HG03439 (cell line): ENCODE measurements around the gene ZNF496.
"Not testable (repeated sequence)": the region's sequence is repeated elsewhere in the genome, so short reads cannot be mapped to it uniquely, and the experiment has no call there.

Experiments
- ATAC-seq: cut with Tn5 transposase; IDR thresholded peaks from one replicate; pipeline ENCODE4 v1.9.1; 2021; ENCODE audit warnings: mild to moderate bottlenecking, moderate library complexity; ENCODE audit not compliant: unreplicated experiment

Gene ZNF496

DNA sequence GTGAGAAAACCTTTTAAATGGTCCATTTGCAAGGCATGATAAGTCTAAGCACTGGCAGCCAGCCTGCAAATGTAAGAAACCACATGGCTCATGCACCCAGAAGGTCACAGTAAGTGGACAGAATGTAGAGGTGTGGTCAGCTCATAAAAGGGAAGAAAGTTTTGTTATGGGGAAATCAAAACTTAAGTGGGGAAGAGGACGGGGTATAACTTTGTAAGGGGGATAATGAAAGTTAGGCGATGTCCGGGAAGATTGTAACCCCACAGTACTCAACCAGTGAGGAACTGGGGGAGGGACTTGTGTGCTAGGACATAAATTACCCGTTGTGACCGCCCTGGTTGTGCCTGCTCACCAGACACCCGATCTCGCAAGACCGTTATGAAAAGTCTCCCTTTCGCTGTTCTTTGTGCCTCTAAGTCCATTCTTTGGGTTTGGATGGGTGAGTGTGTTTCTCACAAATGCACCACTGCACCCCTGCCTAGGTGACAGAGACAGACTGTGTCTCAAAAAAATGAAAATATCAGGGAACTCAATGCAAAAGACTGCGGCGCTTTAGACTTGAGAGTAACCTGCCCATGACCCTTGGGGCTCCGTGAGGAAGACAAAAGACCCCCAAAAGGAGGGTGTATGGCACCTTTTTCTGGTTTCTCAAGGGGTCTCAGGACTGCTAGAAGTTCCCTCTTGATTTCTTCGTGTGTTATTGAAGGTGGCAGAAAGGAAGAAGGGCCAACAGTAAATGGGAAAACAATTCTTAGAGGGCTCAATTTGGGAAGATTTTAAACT lies 28.6 kb upstream of the ZNF496 start:
- no peak for ATAC-seq

DNA sequence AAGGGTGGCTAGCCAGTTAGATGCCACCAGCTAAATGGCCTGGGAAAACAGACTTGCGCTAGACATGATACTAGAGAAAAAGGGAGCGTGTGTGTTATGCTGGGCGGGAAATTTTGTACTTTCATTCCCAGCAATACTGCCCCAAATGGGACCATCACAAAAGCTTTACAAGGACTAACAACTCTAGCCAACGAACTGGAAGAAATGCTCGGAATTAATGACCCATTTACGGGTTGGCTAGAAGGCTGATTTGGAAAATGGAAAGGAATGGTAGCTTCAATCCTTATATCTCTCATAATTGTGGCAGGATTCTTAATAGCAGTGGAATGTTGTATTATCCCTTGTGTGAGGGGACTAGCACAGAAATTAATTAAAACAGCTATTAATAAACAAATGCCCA lies 27.9 kb upstream of the ZNF496 start:
- no peak for ATAC-seq

DNA sequence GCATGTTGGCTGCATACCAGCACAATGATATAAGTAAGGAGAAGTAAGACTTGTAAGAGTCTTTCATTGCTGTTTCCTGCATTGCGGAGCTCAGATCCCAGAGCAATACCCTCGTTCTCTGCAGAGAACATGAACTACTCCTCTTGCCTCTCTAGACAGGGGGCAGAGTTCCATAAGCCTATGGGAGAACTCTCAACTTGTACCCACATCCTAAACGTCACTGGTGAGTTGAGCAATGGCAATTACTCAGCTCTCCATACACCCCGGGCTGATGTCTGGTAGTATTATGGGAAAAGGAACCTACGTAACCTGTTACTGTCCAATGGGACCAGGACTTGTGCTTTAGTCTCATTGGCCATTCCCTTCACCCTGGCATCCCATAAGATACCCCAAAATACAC lies 27.3 kb upstream of the ZNF496 start:
- no peak for ATAC-seq

DNA sequence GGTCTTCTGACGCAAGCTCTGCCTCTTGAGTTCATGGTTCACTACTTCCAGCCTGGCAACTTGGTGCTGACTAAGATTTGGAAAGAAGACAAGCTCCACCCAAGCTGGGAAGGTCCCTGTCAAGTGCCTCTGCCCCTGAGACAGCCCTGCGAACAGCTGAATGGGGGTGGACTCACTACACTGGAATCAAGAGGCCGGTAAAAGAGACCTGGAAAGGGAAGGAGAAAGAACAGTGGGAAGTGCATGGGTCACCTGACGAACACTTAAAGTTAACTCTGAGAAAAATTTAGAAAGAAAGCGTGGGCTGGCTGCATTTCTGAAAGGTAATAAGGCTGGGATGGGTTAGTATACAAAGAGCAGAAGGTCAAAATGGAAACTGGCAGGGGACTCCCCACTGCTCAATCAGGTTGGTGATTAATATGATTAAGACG lies 26.1 kb upstream of the ZNF496 start:
- ATAC-seq, result peak; percentile 93

DNA sequence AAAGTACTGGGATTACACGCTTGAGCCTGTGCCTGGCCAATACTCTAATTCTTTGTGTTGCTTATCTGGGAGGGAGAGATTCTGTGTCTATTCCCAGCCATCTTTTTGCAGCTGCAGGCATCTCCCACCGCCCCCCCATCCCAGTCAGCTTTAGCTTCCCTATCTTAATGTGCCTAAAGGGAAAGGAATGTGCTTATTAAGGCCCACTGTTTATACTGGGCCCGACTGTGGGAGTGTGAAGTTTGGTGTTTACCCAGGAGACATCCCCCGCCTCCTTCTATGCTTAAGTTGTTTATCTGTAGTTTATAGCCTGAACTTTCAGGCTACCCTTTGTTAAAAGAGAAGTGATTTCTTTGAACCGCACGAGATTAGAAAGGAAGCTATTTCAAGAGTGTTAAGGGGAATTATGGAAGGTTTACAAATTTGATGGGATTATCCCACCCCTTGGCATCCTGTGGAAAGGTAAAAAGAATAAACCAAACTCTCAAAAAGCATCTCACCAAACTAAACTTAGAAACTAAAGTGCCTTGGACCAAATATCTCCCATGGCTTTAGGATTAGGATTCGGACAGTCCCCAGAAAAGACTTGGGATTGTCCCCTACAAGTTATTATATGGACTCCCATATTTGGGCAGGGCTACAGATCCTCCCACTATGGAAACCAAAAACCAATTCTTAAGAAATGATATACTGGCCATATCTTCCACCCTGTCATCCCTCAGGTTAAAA lies 25.5 kb upstream of the ZNF496 start:
- peak; percentile 12 for ATAC-seq

DNA sequence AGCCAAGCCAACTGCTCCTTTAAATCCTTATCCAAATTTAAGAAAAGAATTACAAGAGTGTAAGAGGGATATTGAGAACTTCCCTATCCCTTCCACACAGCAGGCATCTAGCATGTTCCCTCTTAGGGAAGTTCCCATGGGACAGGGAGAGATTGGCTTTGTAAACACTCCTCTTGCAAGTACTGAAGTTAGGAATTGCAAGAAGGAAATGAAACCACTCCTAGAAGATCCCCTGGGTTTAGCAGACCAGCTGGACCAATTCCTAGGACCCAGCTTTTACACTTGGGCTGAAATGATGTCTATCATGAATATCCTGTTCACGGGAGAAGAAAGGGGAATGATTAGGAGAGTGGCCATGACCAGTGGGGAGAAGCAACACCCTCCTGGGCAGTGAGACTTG lies 23.5 kb upstream of the ZNF496 start:
- ATAC-seq, result not testable (repeated sequence)

DNA sequence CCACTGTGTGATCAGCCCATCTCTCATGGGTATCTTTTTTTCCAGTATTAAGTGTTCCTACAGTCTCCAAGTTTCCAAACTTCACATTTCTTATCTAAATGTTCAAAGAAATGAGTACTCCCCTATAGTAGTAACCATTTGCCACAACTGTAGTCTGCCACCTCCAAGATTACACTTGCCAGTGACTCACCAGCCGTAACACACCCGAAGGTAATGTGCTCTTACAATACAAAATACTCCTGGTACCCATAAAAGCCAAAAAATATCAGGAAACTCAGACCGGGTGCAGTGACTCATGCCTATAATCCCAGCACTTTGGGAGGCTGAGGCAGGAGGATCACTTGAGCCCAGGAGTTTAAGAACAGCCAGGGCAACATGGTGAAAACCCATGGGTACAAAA lies 20.5 kb upstream of the ZNF496 start:
- ATAC-seq, result no peak

DNA sequence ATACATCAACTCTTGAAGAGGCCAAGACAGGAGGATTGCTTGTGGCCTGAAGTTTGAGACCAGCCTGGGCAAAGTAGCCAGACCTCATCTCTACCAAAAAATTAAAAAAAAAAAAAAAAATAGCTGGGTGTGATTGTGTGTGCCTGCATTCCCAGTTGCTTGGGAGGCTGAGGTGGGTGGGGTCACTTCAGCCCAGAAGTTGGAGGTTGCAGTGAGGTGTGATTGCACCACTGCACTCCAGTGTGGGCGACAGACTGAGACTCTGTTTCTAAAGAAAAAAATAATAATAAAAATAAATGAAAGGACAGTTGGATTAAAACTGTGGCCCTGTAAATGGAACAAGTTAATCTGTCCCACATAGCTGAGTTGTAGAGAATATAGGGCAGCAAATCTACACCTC lies 18.9 kb upstream of the ZNF496 start:
- ATAC-seq, result no peak

DNA sequence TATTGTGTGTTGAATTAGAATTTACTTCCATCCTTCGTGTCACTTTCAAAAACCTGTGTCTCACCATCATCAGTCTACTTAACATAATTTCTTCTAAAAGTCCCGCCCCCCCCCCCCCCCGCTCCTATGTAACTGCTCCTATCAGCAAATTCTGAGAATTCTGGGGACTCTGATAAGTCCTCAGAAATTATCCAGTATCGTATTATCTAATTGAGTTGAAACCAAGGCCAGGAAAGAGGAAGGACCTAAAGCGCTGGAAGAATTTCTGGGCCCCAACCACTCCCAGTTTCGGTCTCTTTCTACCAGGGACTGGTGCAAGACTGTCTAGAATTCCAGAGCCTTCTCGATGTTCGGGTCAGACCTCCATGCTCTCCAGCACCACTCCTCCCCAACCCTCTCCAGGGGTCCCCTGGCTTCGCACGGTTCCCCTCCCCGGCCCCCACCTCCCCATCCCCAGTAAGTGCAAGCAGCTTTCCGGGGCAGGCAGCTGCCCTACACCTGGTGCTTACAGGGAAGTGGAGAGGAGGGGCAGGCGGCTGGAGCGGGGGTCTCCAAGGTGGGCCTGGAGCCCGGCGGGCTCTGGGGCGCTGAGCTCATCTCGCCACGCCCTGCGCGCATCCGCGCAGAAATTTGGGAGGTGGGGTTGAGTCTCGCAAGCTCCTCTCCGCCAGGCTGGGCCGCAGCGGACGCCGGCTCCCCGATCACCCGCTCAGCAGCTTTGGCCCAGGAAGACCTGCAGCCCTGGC lies 16.0 kb upstream of the ZNF496 start:
- no peak for ATAC-seq

DNA sequence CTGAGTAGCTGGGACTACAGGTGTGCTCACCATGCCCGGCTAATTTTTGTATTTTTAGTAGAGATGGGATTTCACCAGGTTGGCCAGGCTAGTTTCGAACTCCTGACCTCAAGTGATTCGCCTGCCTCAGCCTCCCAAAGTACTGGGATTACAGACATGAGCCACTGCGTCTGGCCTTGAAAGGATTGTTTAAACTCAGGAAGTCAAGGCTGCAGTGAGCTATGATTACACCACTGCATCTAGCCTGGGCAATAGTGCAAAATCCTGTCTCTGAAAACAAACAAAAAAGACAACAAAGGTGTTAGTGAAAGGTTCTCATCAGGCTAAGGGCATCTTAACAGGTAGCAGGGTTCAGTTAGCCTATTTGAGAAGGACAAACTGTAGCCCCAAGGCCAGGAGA lies 14.2 kb upstream of the ZNF496 start:
- no peak for ATAC-seq

DNA sequence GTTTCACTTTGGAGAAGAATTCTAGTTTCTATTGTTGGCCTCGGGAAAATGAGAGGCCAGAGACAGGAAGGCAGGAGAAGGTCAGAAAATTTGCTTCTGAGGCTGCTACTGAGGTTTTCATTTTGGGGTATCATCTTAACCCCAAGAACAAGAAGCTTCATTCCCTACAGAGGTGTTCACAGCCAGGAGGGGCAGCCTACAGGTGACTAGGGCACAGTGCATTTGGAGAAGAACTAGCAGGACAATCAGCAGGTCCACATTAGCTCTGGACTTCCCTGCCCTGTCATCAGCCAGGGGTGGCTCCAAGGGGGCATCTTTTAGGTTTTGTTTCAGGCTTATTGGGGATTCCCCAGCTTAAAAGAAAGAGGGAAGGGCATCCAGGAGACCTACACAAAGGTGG lies 12.1 kb upstream of the ZNF496 start:
- no peak for ATAC-seq

DNA sequence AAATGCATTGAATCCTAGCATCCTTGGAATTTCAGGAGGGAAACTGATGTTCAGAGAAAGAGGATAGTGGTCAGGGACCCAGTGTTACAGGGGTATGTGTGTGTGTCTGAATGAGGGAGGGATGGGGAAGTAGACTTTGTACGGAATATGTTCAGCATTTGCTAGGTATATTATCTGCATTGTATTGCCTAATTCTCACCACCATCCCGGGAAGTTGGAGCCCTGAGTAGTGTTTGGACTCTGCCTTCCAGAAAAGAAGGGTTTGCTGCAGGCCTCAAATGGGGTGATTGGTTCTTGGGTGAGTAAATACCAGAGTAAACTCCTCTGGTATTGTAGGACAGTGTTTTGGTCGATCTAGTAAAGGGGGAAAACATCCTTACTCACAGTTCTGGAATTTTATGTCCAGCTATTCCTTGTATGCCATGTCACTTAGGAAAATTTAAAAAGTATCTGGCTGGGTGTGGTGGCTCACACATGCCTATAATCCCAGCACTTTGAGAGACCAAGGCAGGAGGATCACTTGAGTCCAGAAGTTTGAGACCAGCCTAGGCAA lies 7.1 kb upstream of the ZNF496 start:
- no peak for ATAC-seq

DNA sequence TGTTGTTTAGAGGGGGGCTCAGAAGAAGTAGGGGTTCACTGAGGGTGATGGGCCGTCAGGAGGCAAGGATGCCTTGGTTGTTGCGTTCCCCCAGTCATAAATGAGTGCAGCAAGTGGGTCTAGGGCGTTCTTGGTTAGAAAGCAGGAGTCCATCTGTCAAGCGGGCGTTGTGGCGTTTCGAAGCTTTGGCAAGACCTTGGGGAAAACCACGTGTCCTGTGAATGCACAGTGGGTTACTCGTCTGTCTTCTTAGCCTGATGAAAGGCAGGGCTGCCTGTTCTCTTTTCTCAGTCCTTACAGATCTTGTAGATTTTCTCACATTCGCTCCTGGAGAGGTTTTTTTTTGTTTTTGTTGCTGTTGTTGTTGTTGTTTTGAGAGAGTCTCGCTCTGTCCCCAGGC lies 6.3 kb upstream of the ZNF496 start:
- no peak for ATAC-seq

DNA sequence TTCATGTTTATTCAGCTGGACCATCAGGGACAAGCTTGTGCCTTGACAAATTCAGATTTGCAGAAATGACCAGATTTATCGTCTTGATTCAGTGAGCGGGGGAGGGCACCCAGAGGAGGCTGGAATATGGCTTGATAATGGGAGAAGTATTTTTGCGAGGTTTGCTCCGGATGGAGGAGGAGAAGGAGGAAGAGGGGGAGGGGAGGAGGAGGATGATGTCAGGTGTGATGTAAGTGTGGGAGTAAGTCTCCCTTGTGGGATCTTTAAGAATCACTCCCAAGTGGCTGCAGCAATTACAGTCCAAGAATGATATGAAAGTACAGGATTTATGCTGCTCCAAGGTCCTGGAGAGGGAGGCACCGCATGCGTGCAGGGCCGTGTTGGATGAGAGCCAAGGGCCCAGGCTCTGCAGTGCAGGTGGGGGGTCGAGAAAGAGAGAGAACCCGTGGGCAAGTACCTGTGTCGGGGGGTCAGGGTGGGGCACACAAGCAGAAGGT lies 5.6 kb upstream of the ZNF496 start:
- ATAC-seq, result no peak

DNA sequence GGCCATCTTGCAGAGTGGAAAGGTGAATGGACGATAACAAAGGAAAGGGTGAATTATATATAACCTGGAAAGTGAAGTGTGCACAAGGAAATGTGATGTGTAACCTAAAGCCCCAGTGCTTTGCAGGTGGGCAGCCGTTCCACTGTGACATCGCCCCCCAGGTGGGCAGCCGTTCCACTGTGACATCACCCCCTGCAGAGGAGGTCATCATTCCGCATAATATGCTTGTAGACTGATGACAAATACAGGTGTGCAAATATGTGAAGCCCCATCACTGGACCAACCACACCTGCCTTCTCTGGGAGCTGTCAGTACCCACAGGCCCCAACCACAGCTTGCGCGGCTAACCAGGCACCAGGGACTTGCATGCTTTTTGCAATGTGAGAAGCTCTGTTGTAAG lies 4.7 kb upstream of the ZNF496 start:
- ATAC-seq, result no peak

DNA sequence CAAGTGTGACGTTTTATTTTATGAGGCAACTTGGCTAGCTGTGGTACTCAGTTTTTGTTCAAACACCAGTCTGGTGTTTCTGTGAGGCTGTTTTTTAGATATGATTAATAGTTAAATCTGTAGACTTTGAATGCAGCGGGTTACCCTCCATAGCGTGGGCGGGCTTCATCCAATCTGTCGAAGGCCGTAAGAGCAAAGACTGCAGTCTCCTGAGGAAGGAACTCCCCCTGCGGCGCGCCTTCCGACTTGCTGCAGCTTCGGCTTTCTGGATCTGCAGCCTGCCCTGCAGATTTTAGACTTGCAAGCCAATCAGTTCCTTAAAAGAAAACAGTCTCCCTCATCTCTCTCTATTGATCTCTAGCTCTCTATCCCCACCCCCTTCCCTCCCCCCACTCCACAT lies 4.2 kb upstream of the ZNF496 start:
- ATAC-seq, result no peak

DNA sequence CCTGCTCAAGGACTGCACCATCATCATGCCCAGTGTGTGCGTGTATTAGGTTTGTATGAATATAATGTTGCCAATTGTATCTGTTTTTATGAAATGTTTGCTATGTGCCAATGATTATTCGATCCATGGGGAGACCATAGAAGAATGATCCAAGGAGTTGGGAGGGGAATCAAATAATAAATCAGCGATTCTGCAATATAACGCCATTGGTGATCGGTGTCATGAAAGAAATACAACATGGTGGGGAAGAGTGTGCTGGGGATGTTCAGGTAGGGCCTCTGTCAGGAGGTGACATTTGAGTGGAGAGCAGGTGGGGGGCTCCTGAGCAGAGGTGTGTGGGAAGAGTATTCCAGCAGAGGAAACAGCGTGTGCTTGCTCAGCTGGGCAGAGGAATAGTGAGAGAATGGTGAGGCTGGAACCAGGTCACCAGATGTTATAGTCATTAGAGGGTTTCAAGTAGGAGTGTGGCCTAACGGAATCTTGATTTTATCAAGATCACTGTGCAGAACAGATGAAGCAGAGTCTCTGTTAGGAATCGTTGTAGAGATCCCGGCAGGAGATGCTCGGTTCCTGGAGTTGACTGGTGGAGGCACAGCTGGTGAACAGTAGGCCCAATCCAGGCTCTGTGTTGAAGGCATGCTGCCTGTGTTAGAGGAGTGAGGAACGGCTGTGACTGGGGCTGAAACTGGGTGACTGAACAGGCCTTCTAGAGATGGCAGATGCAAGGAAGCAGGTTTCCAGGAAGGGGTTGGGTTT lies 2.9 kb upstream of the ZNF496 start:
- ATAC-seq, result no peak

DNA sequence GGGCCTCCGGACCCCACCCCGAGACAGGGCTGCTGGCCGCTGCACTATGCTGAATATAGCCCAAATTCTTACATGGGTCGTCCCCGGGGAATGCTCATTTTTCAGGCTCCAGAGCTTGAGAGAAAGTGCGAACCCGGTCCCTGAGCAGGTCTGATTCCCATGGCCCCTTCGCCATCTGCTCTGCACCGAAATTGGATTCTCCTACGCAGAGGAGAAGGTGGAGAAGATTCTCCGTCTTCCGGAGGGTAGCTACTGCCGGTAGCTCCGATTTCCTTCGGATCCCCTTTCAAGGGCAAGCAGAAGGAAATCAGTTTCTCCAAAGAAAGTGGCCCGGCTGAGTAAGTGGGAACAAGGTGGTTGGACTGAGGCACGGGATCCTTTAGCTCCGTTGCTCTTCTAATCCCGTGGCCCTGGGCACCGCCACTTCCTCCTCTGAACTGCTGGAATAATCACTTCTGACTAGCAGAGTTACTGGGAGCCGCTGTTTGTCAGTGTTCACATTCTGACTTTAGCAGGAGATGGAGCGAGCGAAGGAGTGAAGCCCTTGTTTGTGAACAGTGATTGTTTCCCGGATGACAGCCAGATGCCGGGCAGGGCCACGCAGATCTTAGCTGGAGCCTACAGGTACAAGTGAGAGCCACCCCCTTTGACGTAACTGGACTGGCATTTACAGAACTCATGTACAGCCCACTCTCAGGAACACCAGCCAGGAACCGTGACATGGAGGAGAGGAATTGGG lies 1.1 kb upstream of the ZNF496 start:
- ATAC-seq, result no peak

DNA sequence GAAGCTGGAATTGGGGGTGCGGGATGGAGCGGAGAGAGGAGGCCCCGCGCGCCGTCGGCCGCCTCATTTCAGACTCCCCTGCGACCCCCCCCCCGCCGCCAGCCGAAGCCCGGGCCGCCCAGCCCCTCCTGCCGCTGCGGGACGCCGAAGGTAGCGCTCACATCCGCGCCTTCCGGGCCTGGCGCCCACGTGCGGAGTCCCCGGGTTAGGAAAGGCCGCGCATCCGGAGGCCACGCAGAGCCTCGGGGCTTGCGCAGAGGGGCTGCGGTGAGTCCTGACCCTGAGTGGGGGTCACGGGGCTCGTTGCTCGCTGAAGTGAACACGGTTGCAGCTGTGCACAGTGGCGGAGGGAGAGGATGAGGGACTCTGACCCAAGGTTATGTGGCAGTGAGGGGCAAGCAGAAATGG lies 552 bp upstream of the ZNF496 start:
- ATAC-seq, result peak; percentile 42

DNA sequence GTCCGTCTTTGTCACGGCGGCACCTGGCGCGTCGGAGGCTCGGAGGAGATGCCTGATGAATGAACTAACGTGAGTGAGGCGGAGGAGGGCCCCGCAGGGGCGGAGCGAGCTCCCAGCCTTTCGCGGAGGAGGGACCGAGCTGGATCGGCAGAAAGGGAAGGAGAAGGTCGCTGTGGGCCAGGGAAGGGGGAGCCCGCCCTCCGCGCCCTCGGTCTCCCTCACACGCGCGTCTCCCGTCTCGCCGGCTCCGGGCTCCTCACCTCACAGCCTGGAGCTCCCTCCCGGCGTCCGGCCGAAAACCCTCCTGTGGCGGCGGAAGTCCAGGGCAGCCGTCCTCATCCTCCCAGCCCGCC lies 519 bp downstream of the ZNF496 start:
- peak; percentile 63 for ATAC-seq
